Prostate gland (tissue), 2 donors: Measurements from ENCODE around the gene TNFSF9.

ENCODE experiments used
- POLR2A ChIP-seq: fragments of 450-650 bp; IDR thresholded peaks from one replicate; pipeline ENCODE4 v1.6.1; 2016; ENCODE audit warnings: antibody characterized with exemption, mild to moderate bottlenecking
- TF ChIP-seq, protein P1 (sequence below), 4 experiments: fragments of 200-600 bp in 2 of 4; fragments of 450-650 bp in 2 of 4; sonication (generic) in 2 of 4; IDR thresholded peaks; 1 replicate in 3 of 4; 2 replicates in 1 of 4; pipeline ENCODE4 v1.5.1; 2016 to 2019; ENCODE audit warnings: antibody characterized with exemption in 4 of 4, mild to moderate bottlenecking in 2 of 4, moderate library complexity in 2 of 4

DNA sequence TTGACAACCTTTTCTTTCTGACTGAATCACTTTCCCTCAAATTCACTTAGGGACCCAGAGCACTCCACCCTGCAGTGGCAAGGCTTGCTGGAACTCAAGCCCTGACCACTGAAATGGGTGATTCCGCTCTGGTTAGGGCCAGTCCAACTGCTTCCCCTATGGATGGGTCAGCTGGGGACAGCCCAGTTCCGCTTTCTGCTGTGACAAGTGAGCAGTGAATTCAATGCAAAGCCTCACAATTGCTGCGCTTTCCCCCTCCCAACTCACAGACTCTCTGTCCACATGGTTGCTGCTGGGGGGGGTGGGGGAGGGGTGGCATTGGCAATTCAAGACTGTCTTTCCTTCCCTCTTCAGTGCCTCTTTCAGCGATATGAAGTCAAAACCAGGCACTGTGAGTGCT lies 41.4 kb downstream of the TNFSF9 start:
- TF ChIP-seq, protein P1, sequence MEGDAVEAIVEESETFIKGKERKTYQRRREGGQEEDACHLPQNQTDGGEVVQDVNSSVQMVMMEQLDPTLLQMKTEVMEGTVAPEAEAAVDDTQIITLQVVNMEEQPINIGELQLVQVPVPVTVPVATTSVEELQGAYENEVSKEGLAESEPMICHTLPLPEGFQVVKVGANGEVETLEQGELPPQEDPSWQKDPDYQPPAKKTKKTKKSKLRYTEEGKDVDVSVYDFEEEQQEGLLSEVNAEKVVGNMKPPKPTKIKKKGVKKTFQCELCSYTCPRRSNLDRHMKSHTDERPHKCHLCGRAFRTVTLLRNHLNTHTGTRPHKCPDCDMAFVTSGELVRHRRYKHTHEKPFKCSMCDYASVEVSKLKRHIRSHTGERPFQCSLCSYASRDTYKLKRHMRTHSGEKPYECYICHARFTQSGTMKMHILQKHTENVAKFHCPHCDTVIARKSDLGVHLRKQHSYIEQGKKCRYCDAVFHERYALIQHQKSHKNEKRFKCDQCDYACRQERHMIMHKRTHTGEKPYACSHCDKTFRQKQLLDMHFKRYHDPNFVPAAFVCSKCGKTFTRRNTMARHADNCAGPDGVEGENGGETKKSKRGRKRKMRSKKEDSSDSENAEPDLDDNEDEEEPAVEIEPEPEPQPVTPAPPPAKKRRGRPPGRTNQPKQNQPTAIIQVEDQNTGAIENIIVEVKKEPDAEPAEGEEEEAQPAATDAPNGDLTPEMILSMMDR (IDR thresholded peaks at IDR 0.05), result no peak
- TF ChIP-seq POLR2A, result no peak
